Measurements from ENCODE around the gene HAPLN3. TPM values are rescaled to one million over a fixed set of nuclear protein-coding genes. Genes with fewer than 3 reads are reported as not detected.
A peak's percentile ranks its signal among the peaks of the same experiment; 100 is the strongest.

The HAPLN3 gene
- total and polyA plus RNA-seq, 9 donors: 2.7 to 10.0 (median 3.9) TPM

DNA sequence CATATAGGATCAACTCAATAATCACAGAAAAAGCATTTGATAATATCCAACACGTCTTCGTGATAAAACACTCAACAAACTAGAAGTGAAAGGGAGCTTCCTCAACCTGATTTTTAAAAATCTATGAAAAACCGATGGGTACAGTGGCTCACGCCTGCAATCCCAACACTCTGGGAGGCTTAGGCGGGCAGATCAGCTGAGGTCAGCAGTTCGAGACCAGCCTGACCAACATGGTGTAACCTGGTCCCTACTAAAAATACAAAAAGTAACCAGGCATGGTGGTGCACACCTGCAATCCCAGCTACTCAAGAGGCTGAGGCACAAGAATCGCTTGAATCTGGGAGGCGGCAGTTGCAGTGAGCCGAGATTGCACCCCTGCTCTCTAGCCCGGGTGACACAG, 20.0 kb upstream of the HAPLN3 start:
- DNase-seq: no peak
- no peak overlapping the region for H3K4me3 ChIP-seq
- intact Hi-C loops (cut with DNase I): no loop called here
- no peaks in the 10 kb centered on the region for H3K27me3 ChIP-seq
- H3K36me3 ChIP-seq: no peaks in the 10 kb centered on the region
- H3K27ac ChIP-seq: no peak overlapping the region
- peaks cover 11% of the 10 kb centered on the region for H3K4me1 ChIP-seq (ENCODE audit: insufficient read depth)
- H3K9me3 ChIP-seq: no peaks in the 10 kb centered on the region
- 90 to 91% (median 91%) methylated on average over 10 of the region's 10 CpGs for WGBS, 3 donors
- TF ChIP-seq POLR2A (IDR thresholded peaks at IDR 0.05): no peak
- no peak for TF ChIP-seq EP300 (IDR thresholded peaks at IDR 0.05)
- TF ChIP-seq, protein P1, sequence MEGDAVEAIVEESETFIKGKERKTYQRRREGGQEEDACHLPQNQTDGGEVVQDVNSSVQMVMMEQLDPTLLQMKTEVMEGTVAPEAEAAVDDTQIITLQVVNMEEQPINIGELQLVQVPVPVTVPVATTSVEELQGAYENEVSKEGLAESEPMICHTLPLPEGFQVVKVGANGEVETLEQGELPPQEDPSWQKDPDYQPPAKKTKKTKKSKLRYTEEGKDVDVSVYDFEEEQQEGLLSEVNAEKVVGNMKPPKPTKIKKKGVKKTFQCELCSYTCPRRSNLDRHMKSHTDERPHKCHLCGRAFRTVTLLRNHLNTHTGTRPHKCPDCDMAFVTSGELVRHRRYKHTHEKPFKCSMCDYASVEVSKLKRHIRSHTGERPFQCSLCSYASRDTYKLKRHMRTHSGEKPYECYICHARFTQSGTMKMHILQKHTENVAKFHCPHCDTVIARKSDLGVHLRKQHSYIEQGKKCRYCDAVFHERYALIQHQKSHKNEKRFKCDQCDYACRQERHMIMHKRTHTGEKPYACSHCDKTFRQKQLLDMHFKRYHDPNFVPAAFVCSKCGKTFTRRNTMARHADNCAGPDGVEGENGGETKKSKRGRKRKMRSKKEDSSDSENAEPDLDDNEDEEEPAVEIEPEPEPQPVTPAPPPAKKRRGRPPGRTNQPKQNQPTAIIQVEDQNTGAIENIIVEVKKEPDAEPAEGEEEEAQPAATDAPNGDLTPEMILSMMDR (IDR thresholded peaks at IDR 0.05): no peak

DNA sequence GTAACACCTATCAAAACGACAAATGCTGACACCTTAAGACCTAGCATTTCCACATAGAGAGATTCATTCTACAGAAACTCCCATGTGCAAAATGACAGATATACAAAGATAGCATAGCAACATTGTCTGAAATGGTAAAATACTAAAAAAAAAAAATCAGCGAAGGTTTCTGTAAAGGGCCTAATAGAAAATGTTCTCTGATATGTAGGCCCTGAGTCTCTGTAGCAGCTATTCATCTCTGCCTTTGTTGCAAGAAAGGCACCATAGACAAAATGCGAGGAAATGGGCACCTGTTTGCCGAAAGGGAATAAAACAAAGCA, 18.5 kb upstream of the HAPLN3 start:
- peak overlapping the region; percentile 58 for H3K4me3 ChIP-seq
- TF ChIP-seq POLR2A (IDR thresholded peaks at IDR 0.05) (no peak), EP300 (IDR thresholded peaks at IDR 0.05) (no peak)
- TF ChIP-seq, protein P1 (IDR thresholded peaks at IDR 0.05): no peak
- H3K27ac ChIP-seq: no peak overlapping the region
- H3K36me3 ChIP-seq: no peaks in the 10 kb centered on the region
- no peaks in the 10 kb centered on the region for H3K27me3 ChIP-seq
- intact Hi-C loops (cut with DNase I): no loop called here
- peaks cover 11% of the 10 kb centered on the region for H3K4me1 ChIP-seq (ENCODE audit: insufficient read depth)
- no peak for DNase-seq
- WGBS, 3 donors: 57 to 69% (median 59%) methylated on average over 4 of the region's 4 CpGs
- H3K9me3 ChIP-seq: no peaks in the 10 kb centered on the region

DNA sequence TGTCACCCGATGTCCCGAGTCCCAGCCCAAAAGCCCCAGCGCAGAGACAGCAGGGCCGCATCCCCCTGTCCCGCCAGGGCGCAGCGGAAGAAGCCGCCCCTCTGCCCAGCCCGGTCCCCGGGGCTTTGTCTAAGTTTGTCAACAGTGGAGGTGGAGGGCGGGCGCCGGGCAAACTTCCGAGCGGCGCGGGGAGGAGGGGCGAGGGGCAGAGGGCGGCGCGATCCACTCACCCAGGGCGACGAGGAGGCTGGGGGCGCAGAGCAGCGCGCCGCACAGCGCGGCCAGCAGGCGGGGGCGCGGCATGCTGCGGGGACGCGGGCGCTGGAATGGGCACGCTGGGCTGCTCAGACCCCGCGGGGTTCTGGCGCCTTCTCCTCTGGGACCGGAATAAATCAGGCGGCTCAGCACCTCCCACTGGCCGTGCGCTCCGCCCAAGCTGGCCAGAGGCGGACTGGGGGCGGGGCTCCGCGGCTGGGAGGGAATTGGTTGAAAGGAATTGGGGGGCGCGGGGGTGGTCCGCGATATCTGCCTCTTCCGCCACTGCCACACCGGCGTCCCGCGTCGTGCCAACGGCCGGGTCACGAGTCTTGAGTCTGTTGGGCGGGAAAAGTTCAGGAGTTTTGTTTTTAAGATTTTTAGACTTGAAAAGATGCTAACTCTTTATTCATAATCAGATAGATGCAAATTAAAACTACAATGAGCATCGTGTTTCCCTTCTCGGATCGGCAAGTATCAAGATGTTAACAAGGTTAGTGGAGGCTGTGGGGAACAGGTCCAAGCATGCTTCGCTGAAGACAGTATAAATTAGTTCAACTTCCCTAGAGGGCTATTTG, 17.9 kb upstream of the HAPLN3 start, which contains the start of gene MFGE8:
Gene MFGE8 (minus strand): TSS at position 363 of the 833 bp plus-strand sequence. CDS start 60 bp downstream, at position 303.
- intact Hi-C loops (cut with DNase I): no loop called here
- peak within 1 kb of the TSS; percentile 58 for H3K4me3 ChIP-seq
- DNase-seq: peak; percentile 80 to 85 (median 81)
- peaks cover 11% of the 10 kb centered on the region for H3K4me1 ChIP-seq (ENCODE audit: insufficient read depth)
- H3K9me3 ChIP-seq: no peaks in the 10 kb centered on the region
- TF ChIP-seq POLR2A (IDR thresholded peaks at IDR 0.05) (peak; percentile 77), EP300 (IDR thresholded peaks at IDR 0.05) (no peak)
- TF ChIP-seq, protein P1 (IDR thresholded peaks at IDR 0.05): peak in 1 of 3 donors; percentile 23
- H3K36me3 ChIP-seq: no peaks in the 10 kb centered on the region
- WGBS, 3 donors: 0 to 1% (median 1%) methylated on average over 34 to 67 of the region's 67 CpGs
- H3K27ac ChIP-seq: peak within 1 kb of the TSS; percentile 77 to 80
- no peaks in the 10 kb centered on the region for H3K27me3 ChIP-seq

- Histone ChIP-seq H3K27ac (peak overlapping the region; percentile 77 to 80), H3K36me3 (no peaks in the 10 kb centered on the region), H3K4me1 (ENCODE audit: insufficient read depth) (peaks cover 11% of the 10 kb centered on the region), H3K4me3 (peak overlapping the region; percentile 58), H3K27me3 (no peaks in the 10 kb centered on the region), H3K9me3 (no peaks in the 10 kb centered on the region)
- intact Hi-C loops (cut with DNase I): no loop called here
- 0 to 2% (median 1%) methylated on average over 19 to 20 of the region's 20 CpGs for WGBS, 3 donors
- TF ChIP-seq, protein P1 (IDR thresholded peaks at IDR 0.05): no peak
- TF ChIP-seq EP300 (IDR thresholded peaks at IDR 0.05) (no peak), POLR2A (IDR thresholded peaks at IDR 0.05) (no peak)
- DNase-seq: peak in 4 of 5 donors; percentile 67 to 74 (median 70)
These were observed 17.2 kb upstream of the HAPLN3 start for GRCh38 chr15:88912500-88912921.

Data from ovary (tissue), 9 donors.